HFF-Myc (cell line): ENCODE results near the gene PRPF8.
"Not testable (repeated sequence)": the region's sequence is repeated elsewhere in the genome, so short reads cannot be mapped to it uniquely, and the experiment has no call there.

Experiments
- DNase-seq: peaks from one replicate; pipeline ENCODE4 v3.0.0-alpha.2; 2011; ENCODE audit warnings: low read depth; ENCODE audit errors: extremely low read depth
- H3K4me3 ChIP-seq: replicated peaks from 2 replicates; pipeline ENCODE4 v1.5.1; 2011; ENCODE audit warnings: low read depth, mild to moderate bottlenecking, control low read depth, low read length
- TF ChIP-seq, protein P1 (sequence below): IDR thresholded peaks from 2 replicates; pipeline ENCODE4 v1.5.1; 2012; ENCODE audit warnings: mild to moderate bottlenecking, low read depth, low read length, control low read depth; ENCODE audit errors: missing control alignments

PRPF8 gene

DNA sequence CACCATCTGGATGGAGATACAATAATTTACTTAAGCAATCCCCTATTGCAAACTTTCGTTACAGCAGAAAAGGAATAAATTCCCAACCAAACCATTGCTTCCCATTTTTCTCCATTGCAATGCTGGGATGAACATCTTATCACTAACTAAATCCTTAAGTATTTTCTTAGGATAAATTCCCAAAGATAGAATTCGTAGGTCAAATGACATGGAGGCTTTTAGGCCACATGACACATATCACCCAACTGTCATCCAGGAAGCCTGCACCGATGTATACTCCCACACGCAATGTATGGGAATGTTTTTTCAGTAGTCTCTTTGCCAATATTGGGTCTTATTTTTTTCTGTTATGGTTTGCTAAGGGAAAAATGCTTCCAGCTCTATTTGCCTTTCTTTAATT lies 27.1 kb upstream of the PRPF8 start:
- no peak for DNase-seq
- H3K4me3 ChIP-seq = no peak overlapping the region
- TF ChIP-seq, protein P1, sequence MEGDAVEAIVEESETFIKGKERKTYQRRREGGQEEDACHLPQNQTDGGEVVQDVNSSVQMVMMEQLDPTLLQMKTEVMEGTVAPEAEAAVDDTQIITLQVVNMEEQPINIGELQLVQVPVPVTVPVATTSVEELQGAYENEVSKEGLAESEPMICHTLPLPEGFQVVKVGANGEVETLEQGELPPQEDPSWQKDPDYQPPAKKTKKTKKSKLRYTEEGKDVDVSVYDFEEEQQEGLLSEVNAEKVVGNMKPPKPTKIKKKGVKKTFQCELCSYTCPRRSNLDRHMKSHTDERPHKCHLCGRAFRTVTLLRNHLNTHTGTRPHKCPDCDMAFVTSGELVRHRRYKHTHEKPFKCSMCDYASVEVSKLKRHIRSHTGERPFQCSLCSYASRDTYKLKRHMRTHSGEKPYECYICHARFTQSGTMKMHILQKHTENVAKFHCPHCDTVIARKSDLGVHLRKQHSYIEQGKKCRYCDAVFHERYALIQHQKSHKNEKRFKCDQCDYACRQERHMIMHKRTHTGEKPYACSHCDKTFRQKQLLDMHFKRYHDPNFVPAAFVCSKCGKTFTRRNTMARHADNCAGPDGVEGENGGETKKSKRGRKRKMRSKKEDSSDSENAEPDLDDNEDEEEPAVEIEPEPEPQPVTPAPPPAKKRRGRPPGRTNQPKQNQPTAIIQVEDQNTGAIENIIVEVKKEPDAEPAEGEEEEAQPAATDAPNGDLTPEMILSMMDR = no peak

DNA sequence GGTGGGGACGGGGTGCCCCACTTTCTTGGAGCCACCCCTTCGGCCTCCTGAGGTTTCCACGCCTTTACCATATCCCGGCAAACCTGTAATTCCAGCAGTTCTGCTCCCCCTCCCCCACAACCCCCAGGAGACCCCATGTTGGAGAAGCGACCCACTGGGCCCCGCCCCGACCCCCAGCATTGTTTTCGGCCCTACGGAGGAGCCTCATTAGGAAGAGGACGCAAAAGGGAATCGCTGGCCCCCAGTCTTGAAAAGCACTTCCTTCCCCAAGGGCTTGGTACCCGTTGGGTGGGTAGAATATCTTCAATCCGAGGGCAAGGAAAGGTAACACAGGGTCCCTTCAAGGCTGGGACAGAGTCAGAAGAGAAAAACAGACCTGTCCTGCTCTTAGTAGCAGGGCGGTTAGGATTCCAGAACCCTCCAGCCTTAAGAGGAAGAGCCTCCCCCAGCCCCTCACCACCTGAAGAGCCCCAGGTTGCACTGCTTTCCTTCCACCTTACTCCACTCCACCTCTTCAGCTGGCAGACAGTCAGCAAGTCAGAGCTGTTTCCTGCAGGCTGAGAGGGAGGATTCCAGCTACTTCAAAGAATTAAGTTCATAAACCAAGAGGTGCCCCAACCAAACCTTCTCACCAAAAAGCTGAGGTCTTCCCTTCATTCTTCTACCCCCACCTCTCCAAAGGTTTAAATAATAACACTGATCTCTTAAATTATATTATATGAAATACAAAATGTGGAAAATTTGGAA lies 26.3 kb upstream of the PRPF8 start:
- H3K4me3 ChIP-seq = peak overlapping the region; percentile 61
- no peak for DNase-seq
- TF ChIP-seq, protein P1 = no peak

DNA sequence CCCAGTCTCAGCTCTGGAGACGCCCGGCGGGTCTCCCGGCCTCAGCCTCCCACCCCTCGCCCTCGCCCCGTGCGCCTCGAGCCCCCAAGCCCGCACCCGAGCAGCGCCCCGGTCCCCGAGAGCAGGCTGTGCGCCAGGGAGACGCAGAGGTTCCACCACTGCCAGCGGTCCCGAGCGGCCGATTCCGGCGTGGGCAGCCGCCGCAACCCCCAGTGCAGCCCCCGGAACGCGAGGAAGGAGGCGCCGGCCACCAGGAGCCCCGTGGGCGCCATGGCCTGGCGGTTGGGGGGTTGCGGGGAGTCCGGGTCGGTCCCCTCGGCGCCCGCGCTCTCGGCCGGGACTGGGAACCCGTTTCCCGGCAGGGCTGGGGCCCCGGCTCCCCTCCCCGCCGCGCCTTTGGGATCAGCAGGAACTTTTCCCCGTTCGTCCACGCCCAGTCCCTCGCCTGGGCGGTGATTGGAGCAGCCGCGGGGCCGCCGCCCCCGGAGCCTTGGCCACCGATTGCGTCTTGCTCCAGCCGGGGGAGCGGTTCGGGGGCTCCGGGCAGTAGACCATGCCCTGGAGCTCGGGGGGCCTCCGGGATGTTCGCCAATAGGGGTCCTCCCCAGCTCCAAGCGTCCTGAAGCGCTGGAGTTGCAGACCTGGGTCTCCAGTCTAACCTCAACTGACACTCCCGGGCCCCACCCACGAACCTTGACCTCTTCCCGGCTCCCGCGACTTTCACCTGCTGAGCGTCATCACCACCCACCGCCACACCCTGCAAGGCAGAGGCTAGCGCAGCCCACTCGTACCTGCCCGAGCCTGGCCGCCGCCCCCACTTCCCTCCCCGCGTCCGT lies 25.5 kb upstream of the PRPF8 start, which contains the start of gene TLCD2:
Gene TLCD2, minus strand, starts transcription at position 407 of the 836 bp plus-strand sequence. Its CDS starts 135 bp downstream, at position 272.
- peak within 1 kb of the TSS; percentile 61 for H3K4me3 ChIP-seq
- TF ChIP-seq, protein P1 = no peak

DNA sequence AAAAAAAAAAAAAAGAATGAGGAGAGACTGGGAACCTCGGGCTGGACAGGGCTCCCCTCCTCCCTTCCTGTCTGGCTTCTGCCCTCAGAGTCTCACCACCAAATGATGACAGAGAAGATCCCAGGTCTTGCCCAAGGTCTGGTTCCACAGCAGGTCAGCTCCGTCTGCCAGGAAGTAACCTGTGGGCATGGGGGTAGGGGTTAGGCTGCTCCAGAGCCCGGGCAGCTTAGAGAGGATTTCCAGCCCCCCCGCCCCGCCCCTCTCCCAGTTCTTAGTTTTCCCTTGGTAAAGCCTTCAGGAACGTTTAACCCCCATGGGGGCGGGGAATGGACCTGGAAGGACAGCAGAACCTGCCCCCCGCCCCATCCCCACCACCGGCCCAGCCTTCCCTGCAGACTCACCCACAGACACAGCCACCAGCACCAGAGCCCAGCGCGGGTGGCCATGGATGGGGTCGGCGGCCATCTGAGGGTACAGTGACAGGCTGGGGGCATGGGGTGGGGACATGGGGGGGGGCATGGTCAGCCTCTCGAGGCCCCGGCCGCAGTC lies 24.8 kb upstream of the PRPF8 start:
- DNase-seq = no peak
- H3K4me3 ChIP-seq = peak overlapping the region; percentile 61
- TF ChIP-seq, protein P1 = no peak

More for the DNA sequence above, 25.5 kb upstream of the PRPF8 start, which contains the start of gene TLCD2:
- no peak for DNase-seq

DNA sequence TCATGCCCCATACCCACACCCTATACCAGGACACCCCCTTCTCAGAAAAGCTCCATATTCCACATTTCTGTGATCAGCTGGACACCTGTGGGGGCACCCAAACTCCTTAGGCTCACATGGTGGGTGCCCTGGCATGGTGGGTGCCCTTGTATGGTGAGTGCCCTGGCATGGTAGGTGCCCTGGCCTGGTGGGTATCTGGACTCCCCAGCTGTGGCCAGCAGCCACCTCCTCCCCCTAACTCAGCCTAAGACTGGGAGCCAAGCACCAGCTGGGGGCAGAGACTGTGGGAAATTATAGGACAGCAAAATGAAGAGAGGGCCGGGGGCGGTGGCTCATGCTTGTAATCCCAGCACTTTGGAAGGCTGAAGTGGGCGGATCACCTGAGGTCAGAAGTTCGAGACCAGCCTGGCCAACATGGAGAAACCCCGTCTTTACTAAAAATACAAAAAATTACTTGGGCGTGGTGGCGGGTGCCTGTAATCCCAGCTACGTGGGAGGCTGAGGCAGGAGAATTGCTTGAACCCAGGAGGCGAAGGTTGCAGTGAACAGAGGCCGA lies 24.2 kb upstream of the PRPF8 start:
- H3K4me3 ChIP-seq, DNase-seq: not testable (repeated sequence)

DNA sequence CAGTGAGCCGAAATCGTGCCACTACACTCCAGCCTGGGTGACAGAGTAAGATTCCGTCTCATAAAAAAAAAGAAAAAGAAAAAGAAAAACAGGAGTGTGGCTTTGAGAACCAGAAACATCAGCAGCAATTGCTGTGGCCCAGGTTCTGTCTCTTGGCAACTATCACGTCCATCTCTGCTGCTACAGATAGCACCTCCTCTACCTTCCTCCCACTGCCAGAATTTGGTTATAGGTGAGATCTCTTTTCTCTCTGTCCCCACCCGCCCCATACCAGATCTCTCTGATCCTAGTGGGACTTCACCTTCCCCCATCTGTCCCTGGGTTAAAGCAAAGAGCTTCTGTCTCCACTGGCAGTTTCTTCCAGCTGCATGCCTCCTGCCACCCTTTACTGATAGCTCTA lies 22.4 kb upstream of the PRPF8 start:
- no peak for DNase-seq
- no peak overlapping the region for H3K4me3 ChIP-seq
- TF ChIP-seq, protein P1 = no peak
